ENCODE measurements around the gene ZNF99. TPM values are rescaled to one million over a fixed set of nuclear protein-coding genes. Genes with fewer than 3 reads are reported as not detected.
"Not testable (repeated sequence)": the region's sequence is repeated elsewhere in the genome, so short reads cannot be mapped to it uniquely, and the experiment has no call there.

ZNF99 gene
- total RNA-seq, 3 donors from 2014 or later: 0.22 TPM; not detected in 2

GRCh38 chr19:22806418-22806817, 22.5 kb upstream of the ZNF99 start:
- no peak overlapping the region for H3K4me3 ChIP-seq
- no peaks in the 10 kb centered on the region for H3K36me3 ChIP-seq (ENCODE audit: low read depth)
- DNase-seq (no peak), ATAC-seq (no peak)
- intact Hi-C loops (cut with DNase I, micrococcal nuclease): no loop called here
- no peak for TF ChIP-seq CTCF (IDR thresholded peaks at IDR 0.05)
- peaks cover 86% of the 10 kb centered on the region for H3K9me3 ChIP-seq
- no peaks in the 10 kb centered on the region for H3K4me1 ChIP-seq (ENCODE audit: low read depth)

- DNase-seq (no peak), ATAC-seq (no peak)
- intact Hi-C loops (cut with DNase I, micrococcal nuclease): no loop called here
- Histone ChIP-seq H3K4me3 (no peak overlapping the region), H3K36me3 (ENCODE audit: low read depth) (no peaks in the 10 kb centered on the region), H3K9me3 (peaks cover 85% of the 10 kb centered on the region), H3K4me1 (ENCODE audit: low read depth) (no peaks in the 10 kb centered on the region)
- no peak for TF ChIP-seq CTCF (IDR thresholded peaks at IDR 0.05)
Observed at GRCh38 chr19:22797040-22797439, 13.1 kb upstream of the ZNF99 start.

GRCh38 chr19:22792863-22793262, 8.9 kb upstream of the ZNF99 start:
- ATAC-seq; H3K36me3 ChIP-seq (ENCODE audit: low read depth); intact Hi-C loops (cut with DNase I, micrococcal nuclease); H3K4me3 ChIP-seq; DNase-seq; H3K4me1 ChIP-seq (ENCODE audit: low read depth): not testable (repeated sequence)
- peaks cover 70% of the 10 kb centered on the region for H3K9me3 ChIP-seq

- Histone ChIP-seq H3K4me3 (no peak overlapping the region), H3K4me1 (ENCODE audit: low read depth) (no peaks in the 10 kb centered on the region), H3K9me3 (peaks cover 95% of the 10 kb centered on the region), H3K36me3 (ENCODE audit: low read depth) (no peaks in the 10 kb centered on the region)
- no peak for DNase-seq
- intact Hi-C loops (cut with DNase I, micrococcal nuclease): no loop called here
- no peak for ATAC-seq
- TF ChIP-seq CTCF (IDR thresholded peaks at IDR 0.05): no peak
Observed at GRCh38 chr19:22735911-22736645, 47.9 kb downstream of the ZNF99 start.

GRCh38 chr19:22733691-22734090, 50.3 kb downstream of the ZNF99 start:
- H3K4me1 ChIP-seq (ENCODE audit: low read depth): no peaks in the 10 kb centered on the region
- H3K4me3 ChIP-seq: no peak overlapping the region
- DNase-seq (no peak), ATAC-seq (no peak)
- intact Hi-C loops (cut with DNase I, micrococcal nuclease): no loop called here
- peaks cover 85% of the 10 kb centered on the region for H3K9me3 ChIP-seq
- H3K36me3 ChIP-seq (ENCODE audit: low read depth): no peaks in the 10 kb centered on the region
- TF ChIP-seq CTCF (IDR thresholded peaks at IDR 0.05): no peak

- H3K4me3 ChIP-seq; ATAC-seq; H3K4me1 ChIP-seq (ENCODE audit: low read depth); DNase-seq; intact Hi-C loops (cut with DNase I, micrococcal nuclease); H3K36me3 ChIP-seq (ENCODE audit: low read depth): not testable (repeated sequence)
- H3K9me3 ChIP-seq: peaks cover 70% of the 10 kb centered on the region
Observed at GRCh38 chr19:22728214-22728613, 55.7 kb downstream of the ZNF99 start.

GRCh38 chr19:22721533-22721932, 62.4 kb downstream of the ZNF99 start:
- ATAC-seq; H3K36me3 ChIP-seq (ENCODE audit: low read depth); H3K4me3 ChIP-seq; intact Hi-C loops (cut with DNase I, micrococcal nuclease); H3K4me1 ChIP-seq (ENCODE audit: low read depth); DNase-seq: not testable (repeated sequence)
- H3K9me3 ChIP-seq: peaks cover 74% of the 10 kb centered on the region

Measured in mucosa of descending colon (tissue), 3 donors.